ENCODE results near the gene PTPRN2.

The PTPRN2 gene

GRCh38 chr7:158322616-158323530 lies 264.8 kb downstream of the PTPRN2 start:
- H3K4me1 ChIP-seq (ENCODE audit: control insufficient read depth in 2 of 2, insufficient read depth in 2 of 2, low read length in 2 of 2) = no peaks in the 10 kb centered on the region
- peaks cover 0 to 4% of the 10 kb centered on the region in 2 donors for H3K9me3 ChIP-seq (ENCODE audit: control insufficient read depth in 2 of 2, low read length in 2 of 2)
- no peak overlapping the region for H3K4me3 ChIP-seq (ENCODE audit: low read length in 2 of 2)
- no peak overlapping the region for H3K9ac ChIP-seq (ENCODE audit: low read depth in 1 of 2, low read length in 2 of 2)
- H3K36me3 ChIP-seq (ENCODE audit: control insufficient read depth in 2 of 2, insufficient read depth in 2 of 2, low read length in 2 of 2) = no peaks in the 10 kb centered on the region
- H3K27ac ChIP-seq (ENCODE audit: low read depth in 2 of 2, low read length in 2 of 2) = no peak overlapping the region
- no peaks in the 10 kb centered on the region for H3K27me3 ChIP-seq (ENCODE audit: control insufficient read depth in 2 of 2, insufficient read depth in 2 of 2, low read length in 2 of 2)

GRCh38 chr7:158321936-158322615 lies 265.5 kb downstream of the PTPRN2 start:
- Histone ChIP-seq H3K27ac (ENCODE audit: low read depth in 2 of 2, low read length in 2 of 2) (no peak overlapping the region), H3K27me3 (ENCODE audit: control insufficient read depth in 2 of 2, insufficient read depth in 2 of 2, low read length in 2 of 2) (no peaks in the 10 kb centered on the region), H3K4me1 (ENCODE audit: control insufficient read depth in 2 of 2, insufficient read depth in 2 of 2, low read length in 2 of 2) (no peaks in the 10 kb centered on the region), H3K9ac (ENCODE audit: low read depth in 1 of 2, low read length in 2 of 2) (no peak overlapping the region), H3K9me3 (ENCODE audit: control insufficient read depth in 2 of 2, low read length in 2 of 2) (peaks cover 0 to 4% of the 10 kb centered on the region in 2 donors), H3K36me3 (ENCODE audit: control insufficient read depth in 2 of 2, insufficient read depth in 2 of 2, low read length in 2 of 2) (no peaks in the 10 kb centered on the region), H3K4me3 (ENCODE audit: low read length in 2 of 2) (no peak overlapping the region)

GRCh38 chr7:158321056-158321700 lies 266.4 kb downstream of the PTPRN2 start:
- Histone ChIP-seq H3K27me3 (ENCODE audit: control insufficient read depth in 2 of 2, insufficient read depth in 2 of 2, low read length in 2 of 2) (no peaks in the 10 kb centered on the region), H3K36me3 (ENCODE audit: control insufficient read depth in 2 of 2, insufficient read depth in 2 of 2, low read length in 2 of 2) (no peaks in the 10 kb centered on the region), H3K27ac (ENCODE audit: low read depth in 2 of 2, low read length in 2 of 2) (no peak overlapping the region), H3K9me3 (ENCODE audit: control insufficient read depth in 2 of 2, low read length in 2 of 2) (no peaks in the 10 kb centered on the region), H3K4me3 (ENCODE audit: low read length in 2 of 2) (no peak overlapping the region), H3K4me1 (ENCODE audit: control insufficient read depth in 2 of 2, insufficient read depth in 2 of 2, low read length in 2 of 2) (no peaks in the 10 kb centered on the region), H3K9ac (ENCODE audit: low read depth in 1 of 2, low read length in 2 of 2) (no peak overlapping the region)

GRCh38 chr7:158320328-158320727 lies 267.3 kb downstream of the PTPRN2 start:
- Histone ChIP-seq H3K4me1 (ENCODE audit: control insufficient read depth in 2 of 2, insufficient read depth in 2 of 2, low read length in 2 of 2) (no peaks in the 10 kb centered on the region), H3K27ac (ENCODE audit: low read depth in 2 of 2, low read length in 2 of 2) (no peak overlapping the region), H3K36me3 (ENCODE audit: control insufficient read depth in 2 of 2, insufficient read depth in 2 of 2, low read length in 2 of 2) (no peaks in the 10 kb centered on the region), H3K4me3 (ENCODE audit: low read length in 2 of 2) (no peak overlapping the region), H3K27me3 (ENCODE audit: control insufficient read depth in 2 of 2, insufficient read depth in 2 of 2, low read length in 2 of 2) (no peaks in the 10 kb centered on the region), H3K9me3 (ENCODE audit: control insufficient read depth in 2 of 2, low read length in 2 of 2) (no peaks in the 10 kb centered on the region), H3K9ac (ENCODE audit: low read depth in 1 of 2, low read length in 2 of 2) (no peak overlapping the region)

GRCh38 chr7:158318511-158318913 lies 269.1 kb downstream of the PTPRN2 start:
- Histone ChIP-seq H3K4me1 (ENCODE audit: control insufficient read depth in 2 of 2, insufficient read depth in 2 of 2, low read length in 2 of 2) (no peaks in the 10 kb centered on the region), H3K36me3 (ENCODE audit: control insufficient read depth in 2 of 2, insufficient read depth in 2 of 2, low read length in 2 of 2) (no peaks in the 10 kb centered on the region), H3K27me3 (ENCODE audit: control insufficient read depth in 2 of 2, insufficient read depth in 2 of 2, low read length in 2 of 2) (no peaks in the 10 kb centered on the region), H3K9ac (ENCODE audit: low read depth in 1 of 2, low read length in 2 of 2) (no peak overlapping the region), H3K27ac (ENCODE audit: low read depth in 2 of 2, low read length in 2 of 2) (no peak overlapping the region), H3K9me3 (ENCODE audit: control insufficient read depth in 2 of 2, low read length in 2 of 2) (no peaks in the 10 kb centered on the region), H3K4me3 (ENCODE audit: low read length in 2 of 2) (no peak overlapping the region)

GRCh38 chr7:158317238-158318205 lies 270.1 kb downstream of the PTPRN2 start:
- H3K4me1 ChIP-seq (ENCODE audit: control insufficient read depth in 2 of 2, insufficient read depth in 2 of 2, low read length in 2 of 2) = no peaks in the 10 kb centered on the region
- no peaks in the 10 kb centered on the region for H3K27me3 ChIP-seq (ENCODE audit: control insufficient read depth in 2 of 2, insufficient read depth in 2 of 2, low read length in 2 of 2)
- no peak overlapping the region for H3K9ac ChIP-seq (ENCODE audit: low read depth in 1 of 2, low read length in 2 of 2)
- H3K36me3 ChIP-seq (ENCODE audit: control insufficient read depth in 2 of 2, insufficient read depth in 2 of 2, low read length in 2 of 2) = no peaks in the 10 kb centered on the region
- H3K27ac ChIP-seq (ENCODE audit: low read depth in 2 of 2, low read length in 2 of 2) = no peak overlapping the region
- no peak overlapping the region for H3K4me3 ChIP-seq (ENCODE audit: low read length in 2 of 2)
- no peaks in the 10 kb centered on the region for H3K9me3 ChIP-seq (ENCODE audit: control insufficient read depth in 2 of 2, low read length in 2 of 2)

GRCh38 chr7:158316466-158317031 lies 271.1 kb downstream of the PTPRN2 start:
- H3K27ac ChIP-seq (ENCODE audit: low read depth in 2 of 2, low read length in 2 of 2) = no peak overlapping the region
- no peak overlapping the region for H3K4me3 ChIP-seq (ENCODE audit: low read length in 2 of 2)
- no peaks in the 10 kb centered on the region for H3K27me3 ChIP-seq (ENCODE audit: control insufficient read depth in 2 of 2, insufficient read depth in 2 of 2, low read length in 2 of 2)
- H3K4me1 ChIP-seq (ENCODE audit: control insufficient read depth in 2 of 2, insufficient read depth in 2 of 2, low read length in 2 of 2) = no peaks in the 10 kb centered on the region
- H3K9me3 ChIP-seq (ENCODE audit: control insufficient read depth in 2 of 2, low read length in 2 of 2) = peaks cover 0 to 3% of the 10 kb centered on the region in 2 donors
- no peaks in the 10 kb centered on the region for H3K36me3 ChIP-seq (ENCODE audit: control insufficient read depth in 2 of 2, insufficient read depth in 2 of 2, low read length in 2 of 2)
- H3K9ac ChIP-seq (ENCODE audit: low read depth in 1 of 2, low read length in 2 of 2) = no peak overlapping the region

- no peaks in the 10 kb centered on the region for H3K27me3 ChIP-seq (ENCODE audit: control insufficient read depth in 2 of 2, insufficient read depth in 2 of 2, low read length in 2 of 2)
- H3K4me1 ChIP-seq (ENCODE audit: control insufficient read depth in 2 of 2, insufficient read depth in 2 of 2, low read length in 2 of 2) = no peaks in the 10 kb centered on the region
- H3K9me3 ChIP-seq (ENCODE audit: control insufficient read depth in 2 of 2, low read length in 2 of 2) = peaks cover 0 to 3% of the 10 kb centered on the region in 2 donors
- no peaks in the 10 kb centered on the region for H3K36me3 ChIP-seq (ENCODE audit: control insufficient read depth in 2 of 2, insufficient read depth in 2 of 2, low read length in 2 of 2)
- no peak overlapping the region for H3K4me3 ChIP-seq (ENCODE audit: low read length in 2 of 2)
- H3K27ac ChIP-seq (ENCODE audit: low read depth in 2 of 2, low read length in 2 of 2) = no peak overlapping the region
- no peak overlapping the region for H3K9ac ChIP-seq (ENCODE audit: low read depth in 1 of 2, low read length in 2 of 2)
These were observed 271.7 kb downstream of the PTPRN2 start for GRCh38 chr7:158315881-158316280.

GRCh38 chr7:158315326-158315725 lies 272.3 kb downstream of the PTPRN2 start:
- H3K9ac ChIP-seq (ENCODE audit: low read depth in 1 of 2, low read length in 2 of 2) = no peak overlapping the region
- no peaks in the 10 kb centered on the region for H3K4me1 ChIP-seq (ENCODE audit: control insufficient read depth in 2 of 2, insufficient read depth in 2 of 2, low read length in 2 of 2)
- no peak overlapping the region for H3K27ac ChIP-seq (ENCODE audit: low read depth in 2 of 2, low read length in 2 of 2)
- H3K9me3 ChIP-seq (ENCODE audit: control insufficient read depth in 2 of 2, low read length in 2 of 2) = peaks cover 0 to 3% of the 10 kb centered on the region in 2 donors
- no peak overlapping the region for H3K4me3 ChIP-seq (ENCODE audit: low read length in 2 of 2)
- no peaks in the 10 kb centered on the region for H3K36me3 ChIP-seq (ENCODE audit: control insufficient read depth in 2 of 2, insufficient read depth in 2 of 2, low read length in 2 of 2)
- H3K27me3 ChIP-seq (ENCODE audit: control insufficient read depth in 2 of 2, insufficient read depth in 2 of 2, low read length in 2 of 2) = no peaks in the 10 kb centered on the region
